ENCODE results near the gene SLC6A11. TPM values are rescaled to one million over a fixed set of nuclear protein-coding genes. Genes with fewer than 3 reads are reported as not detected.

SLC6A11 gene
- total and polyA plus RNA-seq, 2 donors (not counting 3 experiments of a cell fraction or from before 2014, with no cell fraction given): not detected

- Histone ChIP-seq H3K4me2 (ENCODE audit: insufficient read depth, low read length) (no peak overlapping the region), H3K27me3 (ENCODE audit: control insufficient read depth in 2 of 2, insufficient read depth in 2 of 2, low read length in 2 of 2) (no peaks in the 10 kb centered on the region), H3K36me3 (ENCODE audit: control insufficient read depth in 2 of 2, extremely low read depth in 1 of 2, insufficient read depth in 2 of 2, low read length in 2 of 2) (no peaks in the 10 kb centered on the region), H2AFZ (ENCODE audit: low read depth, low read length) (no peak overlapping the region), H3K79me2 (ENCODE audit: control insufficient read depth, insufficient read depth, low read length) (no peaks in the 10 kb centered on the region), H3K27ac (ENCODE audit: insufficient read depth, low read depth, low read length) (no peak overlapping the region), H3K9me3 (replicated peaks; ENCODE audit: control insufficient read depth, insufficient read depth, low read length) (no peaks in the 10 kb centered on the region), H3K4me1 (ENCODE audit: control insufficient read depth, extremely low read depth, insufficient read depth, low read length) (no peaks in the 10 kb centered on the region), H4K20me1 (replicated peaks; ENCODE audit: control insufficient read depth, extremely low read depth, insufficient read depth, low read length) (no peaks in the 10 kb centered on the region), H3K9ac (replicated peaks; ENCODE audit: extremely low read depth, insufficient read depth, low read length) (no peak overlapping the region), H3K4me3 (replicated peaks in 1 of 3; ENCODE audit: insufficient read depth in 1 of 3, low read depth in 1 of 3, low read length in 3 of 3) (no peak overlapping the region), H3K9me1 (replicated peaks; ENCODE audit: control insufficient read depth, extremely low read depth, insufficient read depth, low read length) (no peaks in the 10 kb centered on the region)
- no peak for FAIRE-seq
- intact Hi-C loops (cut with micrococcal nuclease): no loop called here
- POLR2A ChIA-PET: no interaction called here
- BruUV-seq (replicated peaks): no TSS peak
- no peak for TF ChIP-seq FOS (IDR thresholded peaks at IDR 0.05; ENCODE audit: borderline replicate concordance, insufficient read depth, low read length)
- no peak for TF ChIP-seq GATA2 (IDR thresholded peaks at IDR 0.05; ENCODE audit: insufficient read depth, insufficient read length, low read depth, low read length)
- no peak for TF ChIP-seq MYC (IDR thresholded peaks at IDR 0.05; ENCODE audit: low read depth, low read length)
- no peak for TF ChIP-seq POLR2A (IDR thresholded peaks at IDR 0.05; ENCODE audit: low read depth, low read length)
- no peak for TF ChIP-seq POLR2AphosphoS5 (IDR thresholded peaks at IDR 0.05; ENCODE audit: insufficient read depth, low read depth, low read length)
- TF ChIP-seq, protein P1, sequence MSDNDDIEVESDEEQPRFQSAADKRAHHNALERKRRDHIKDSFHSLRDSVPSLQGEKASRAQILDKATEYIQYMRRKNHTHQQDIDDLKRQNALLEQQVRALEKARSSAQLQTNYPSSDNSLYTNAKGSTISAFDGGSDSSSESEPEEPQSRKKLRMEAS (IDR thresholded peaks at IDR 0.05; ENCODE audit: insufficient read depth, insufficient read length): no peak
- TF ChIP-seq JUN (IDR thresholded peaks at IDR 0.05; ENCODE audit: borderline replicate concordance, insufficient read depth, insufficient read length, low read depth): no peak
- TF ChIP-seq, protein P2, sequence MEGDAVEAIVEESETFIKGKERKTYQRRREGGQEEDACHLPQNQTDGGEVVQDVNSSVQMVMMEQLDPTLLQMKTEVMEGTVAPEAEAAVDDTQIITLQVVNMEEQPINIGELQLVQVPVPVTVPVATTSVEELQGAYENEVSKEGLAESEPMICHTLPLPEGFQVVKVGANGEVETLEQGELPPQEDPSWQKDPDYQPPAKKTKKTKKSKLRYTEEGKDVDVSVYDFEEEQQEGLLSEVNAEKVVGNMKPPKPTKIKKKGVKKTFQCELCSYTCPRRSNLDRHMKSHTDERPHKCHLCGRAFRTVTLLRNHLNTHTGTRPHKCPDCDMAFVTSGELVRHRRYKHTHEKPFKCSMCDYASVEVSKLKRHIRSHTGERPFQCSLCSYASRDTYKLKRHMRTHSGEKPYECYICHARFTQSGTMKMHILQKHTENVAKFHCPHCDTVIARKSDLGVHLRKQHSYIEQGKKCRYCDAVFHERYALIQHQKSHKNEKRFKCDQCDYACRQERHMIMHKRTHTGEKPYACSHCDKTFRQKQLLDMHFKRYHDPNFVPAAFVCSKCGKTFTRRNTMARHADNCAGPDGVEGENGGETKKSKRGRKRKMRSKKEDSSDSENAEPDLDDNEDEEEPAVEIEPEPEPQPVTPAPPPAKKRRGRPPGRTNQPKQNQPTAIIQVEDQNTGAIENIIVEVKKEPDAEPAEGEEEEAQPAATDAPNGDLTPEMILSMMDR (IDR thresholded peaks at IDR 0.05; ENCODE audit: extremely low read depth in 1 of 2, insufficient read depth in 1 of 2, low read depth in 1 of 2, low read length in 2 of 2): no peak
- no peak for TF ChIP-seq EZH2 (IDR thresholded peaks at IDR 0.05; ENCODE audit: borderline replicate concordance, low read depth, low read length, severe bottlenecking)
- dilution Hi-C loops (cut with MboI; ENCODE audit: extremely low pct_ligation_motif_present, low sequenced_read_pairs): no loop called here
- CTCF ChIA-PET: interaction anchor here (1.2 kb wide), 1 partner anchor 9 kb away, joined by 3 read pairs; no protein-coding TSS in a partner anchor
- DNase-seq (ENCODE audit: low read depth, low spot score): no peak
These were observed 39.2 kb downstream of the SLC6A11 start for GRCh38 chr3:10855083-10855870.
